ENCODE results near the gene SDCCAG8. TPM values are rescaled to one million over a fixed set of nuclear protein-coding genes. Genes with fewer than 3 reads are reported as not detected.
A peak's percentile ranks its signal among the peaks of the same experiment; 100 is the strongest.

Gene SDCCAG8
- polyA plus RNA-seq, 2 of the 4 experiments (the other 2 are of a cell fraction) = 48.8 to 64.8 TPM

DNA sequence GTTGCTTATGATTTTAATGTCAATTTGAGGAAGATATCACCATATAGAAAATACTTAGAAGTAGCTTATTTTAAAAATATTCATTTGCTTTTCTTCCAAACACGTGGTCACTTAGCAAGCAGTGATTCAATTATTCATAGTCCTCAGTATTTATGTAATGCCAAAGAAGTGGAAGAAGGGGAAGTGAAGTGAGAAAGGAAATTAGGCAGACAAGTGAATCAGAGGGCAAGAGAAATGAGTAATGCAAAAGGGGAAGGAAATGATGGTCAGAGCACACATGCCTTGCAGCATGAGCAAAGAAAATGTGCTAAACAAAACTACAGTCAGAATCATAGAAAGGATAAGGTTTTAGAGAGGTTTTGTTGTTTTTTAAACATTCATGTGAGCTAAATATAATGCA lies 31.8 kb downstream of the SDCCAG8 start (continued):
- TF ChIP-seq, protein P1, sequence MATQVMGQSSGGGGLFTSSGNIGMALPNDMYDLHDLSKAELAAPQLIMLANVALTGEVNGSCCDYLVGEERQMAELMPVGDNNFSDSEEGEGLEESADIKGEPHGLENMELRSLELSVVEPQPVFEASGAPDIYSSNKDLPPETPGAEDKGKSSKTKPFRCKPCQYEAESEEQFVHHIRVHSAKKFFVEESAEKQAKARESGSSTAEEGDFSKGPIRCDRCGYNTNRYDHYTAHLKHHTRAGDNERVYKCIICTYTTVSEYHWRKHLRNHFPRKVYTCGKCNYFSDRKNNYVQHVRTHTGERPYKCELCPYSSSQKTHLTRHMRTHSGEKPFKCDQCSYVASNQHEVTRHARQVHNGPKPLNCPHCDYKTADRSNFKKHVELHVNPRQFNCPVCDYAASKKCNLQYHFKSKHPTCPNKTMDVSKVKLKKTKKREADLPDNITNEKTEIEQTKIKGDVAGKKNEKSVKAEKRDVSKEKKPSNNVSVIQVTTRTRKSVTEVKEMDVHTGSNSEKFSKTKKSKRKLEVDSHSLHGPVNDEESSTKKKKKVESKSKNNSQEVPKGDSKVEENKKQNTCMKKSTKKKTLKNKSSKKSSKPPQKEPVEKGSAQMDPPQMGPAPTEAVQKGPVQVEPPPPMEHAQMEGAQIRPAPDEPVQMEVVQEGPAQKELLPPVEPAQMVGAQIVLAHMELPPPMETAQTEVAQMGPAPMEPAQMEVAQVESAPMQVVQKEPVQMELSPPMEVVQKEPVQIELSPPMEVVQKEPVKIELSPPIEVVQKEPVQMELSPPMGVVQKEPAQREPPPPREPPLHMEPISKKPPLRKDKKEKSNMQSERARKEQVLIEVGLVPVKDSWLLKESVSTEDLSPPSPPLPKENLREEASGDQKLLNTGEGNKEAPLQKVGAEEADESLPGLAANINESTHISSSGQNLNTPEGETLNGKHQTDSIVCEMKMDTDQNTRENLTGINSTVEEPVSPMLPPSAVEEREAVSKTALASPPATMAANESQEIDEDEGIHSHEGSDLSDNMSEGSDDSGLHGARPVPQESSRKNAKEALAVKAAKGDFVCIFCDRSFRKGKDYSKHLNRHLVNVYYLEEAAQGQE (IDR thresholded peaks at IDR 0.05) = no peak
- no peak for TF ChIP-seq EHF (CRISPR knock-in tag; IDR thresholded peaks at IDR 0.05)
- TF ChIP-seq HOXA7 (CRISPR knock-in tag; IDR thresholded peaks at IDR 0.05) = no peak
- TF ChIP-seq HEYL (CRISPR knock-in tag; IDR thresholded peaks at IDR 0.05) = no peak
- TF ChIP-seq GATA3 (IDR thresholded peaks at IDR 0.05; ENCODE audit: borderline replicate concordance) = no peak
- TF ChIP-seq ZNF302 (CRISPR knock-in tag; IDR thresholded peaks at IDR 0.05) = no peak
- no peak for TF ChIP-seq NR3C1 (IDR thresholded peaks at IDR 0.05)
- TF ChIP-seq JUNB (IDR thresholded peaks at IDR 0.05) = 0 out of 2 replicates have a peak, but pooled peaks have one; percentile 45
- TF ChIP-seq TFCP2L1 (CRISPR knock-in tag; IDR thresholded peaks at IDR 0.05) = no peak
- TF ChIP-seq, protein P2, sequence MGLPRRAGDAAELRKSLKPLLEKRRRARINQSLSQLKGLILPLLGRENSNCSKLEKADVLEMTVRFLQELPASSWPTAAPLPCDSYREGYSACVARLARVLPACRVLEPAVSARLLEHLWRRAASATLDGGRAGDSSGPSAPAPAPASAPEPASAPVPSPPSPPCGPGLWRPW (IDR thresholded peaks at IDR 0.05) = no peak
- TF ChIP-seq FOSL2 (IDR thresholded peaks at IDR 0.05) = no peak
- peak; percentile 50 for TF ChIP-seq FOSL2 (CRISPR knock-in tag; IDR thresholded peaks at IDR 0.05)
- no peak for TF ChIP-seq RFX5 (IDR thresholded peaks at IDR 0.05)
- TF ChIP-seq, protein P3, sequence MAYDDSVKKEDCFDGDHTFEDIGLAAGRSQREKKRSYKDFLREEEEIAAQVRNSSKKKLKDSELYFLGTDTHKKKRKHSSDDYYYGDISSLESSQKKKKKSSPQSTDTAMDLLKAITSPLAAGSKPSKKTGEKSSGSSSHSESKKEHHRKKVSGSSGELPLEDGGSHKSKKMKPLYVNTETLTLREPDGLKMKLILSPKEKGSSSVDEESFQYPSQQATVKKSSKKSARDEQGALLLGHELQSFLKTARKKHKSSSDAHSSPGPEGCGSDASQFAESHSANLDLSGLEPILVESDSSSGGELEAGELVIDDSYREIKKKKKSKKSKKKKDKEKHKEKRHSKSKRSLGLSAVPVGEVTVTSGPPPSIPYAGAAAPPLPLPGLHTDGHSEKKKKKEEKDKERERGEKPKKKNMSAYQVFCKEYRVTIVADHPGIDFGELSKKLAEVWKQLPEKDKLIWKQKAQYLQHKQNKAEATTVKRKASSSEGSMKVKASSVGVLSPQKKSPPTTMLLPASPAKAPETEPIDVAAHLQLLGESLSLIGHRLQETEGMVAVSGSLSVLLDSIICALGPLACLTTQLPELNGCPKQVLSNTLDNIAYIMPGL (CRISPR knock-in tag; IDR thresholded peaks at IDR 0.05; ENCODE audit: borderline replicate concordance) = no peak
- no peak for TF ChIP-seq KDM5A (IDR thresholded peaks at IDR 0.05)
- no peak for TF ChIP-seq TP53 (CRISPR knock-in tag; IDR thresholded peaks at IDR 0.05)
- no peak for TF ChIP-seq HDAC2 (IDR thresholded peaks at IDR 0.05)
- no peak for TF ChIP-seq CHD4 (IDR thresholded peaks at IDR 0.05; ENCODE audit: borderline replicate concordance)

DNA sequence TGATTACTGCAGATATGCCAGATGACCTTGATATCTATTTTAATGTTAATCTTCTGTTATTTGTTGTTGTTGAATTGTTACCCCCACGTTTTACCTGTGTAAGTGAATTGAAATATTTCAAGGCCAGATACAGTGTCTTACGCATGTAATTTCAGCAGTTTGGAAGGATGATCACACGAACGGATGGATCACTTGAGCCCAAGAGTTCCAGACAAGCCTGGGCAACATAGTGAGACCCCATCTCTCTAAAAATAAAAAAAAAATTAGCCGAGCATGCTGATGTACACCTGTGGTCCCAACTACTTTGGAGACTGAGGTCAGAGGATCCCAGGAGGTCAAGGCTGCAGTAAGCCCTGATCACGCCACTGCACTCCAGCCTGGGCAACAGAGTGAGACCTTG lies 32.2 kb downstream of the SDCCAG8 start:
- no peak overlapping the region for H3K4me3 ChIP-seq
- FAIRE-seq (no peak), DNase-seq (ENCODE audit: low read depth in 1 of 2, low spot score in 1 of 2) (no peak), ATAC-seq (no peak)
- H3K4me2 ChIP-seq = peak overlapping the region; percentile 38; the same call in 2 of the 3 replicates
- peak overlapping the region; percentile 59 to 60; a peak in 5 of 6 replicates for H3K27ac ChIP-seq
- peaks cover 5% of the 10 kb centered on the region; the same call in 1 of the 3 replicates for H3K9me3 ChIP-seq
- 79% methylated on average over 6 of the region's 6 CpGs for WGBS (ENCODE audit: missing lambda C conversion rate)
- ChIA-PET POLR2A (no interaction called here), CTCF (interaction anchor here (0.6 kb wide), 2 partner anchors 371 to 1207 kb away, joined by 3 read pairs; no protein-coding TSS in a partner anchor)
- peaks cover 13% of the 10 kb centered on the region for H3K4me1 ChIP-seq
- no peak for TF ChIP-seq JUNB (IDR thresholded peaks at IDR 0.05)
- no peak for TF ChIP-seq EHMT2 (IDR thresholded peaks at IDR 0.05; ENCODE audit: low read depth)
- no peak for TF ChIP-seq ZNF302 (CRISPR knock-in tag; IDR thresholded peaks at IDR 0.05)
- no peak for TF ChIP-seq HEYL (CRISPR knock-in tag; IDR thresholded peaks at IDR 0.05)
- no peak for TF ChIP-seq CBX8 (IDR thresholded peaks at IDR 0.05)
- TF ChIP-seq MAFK (IDR thresholded peaks at IDR 0.05; ENCODE audit: partially characterized antibody) = no peak
- no peak for TF ChIP-seq ZSCAN20 (CRISPR knock-in tag; IDR thresholded peaks at IDR 0.05)
- TF ChIP-seq HDAC2 (IDR thresholded peaks at IDR 0.05) = no peak
- no peak for TF ChIP-seq CHD2 (IDR thresholded peaks at IDR 0.05; ENCODE audit: low read length, partially characterized antibody)
- no peak for TF ChIP-seq RARB (CRISPR knock-in tag; IDR thresholded peaks at IDR 0.05)
- TF ChIP-seq CHD4 (IDR thresholded peaks at IDR 0.05; ENCODE audit: borderline replicate concordance) = no peak
- TF ChIP-seq, protein P4, sequence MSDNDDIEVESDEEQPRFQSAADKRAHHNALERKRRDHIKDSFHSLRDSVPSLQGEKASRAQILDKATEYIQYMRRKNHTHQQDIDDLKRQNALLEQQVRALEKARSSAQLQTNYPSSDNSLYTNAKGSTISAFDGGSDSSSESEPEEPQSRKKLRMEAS (IDR thresholded peaks at IDR 0.05) = no peak

Measured in A549 (cell line).